Measurements from ENCODE around the gene FBXL14.

DNA sequence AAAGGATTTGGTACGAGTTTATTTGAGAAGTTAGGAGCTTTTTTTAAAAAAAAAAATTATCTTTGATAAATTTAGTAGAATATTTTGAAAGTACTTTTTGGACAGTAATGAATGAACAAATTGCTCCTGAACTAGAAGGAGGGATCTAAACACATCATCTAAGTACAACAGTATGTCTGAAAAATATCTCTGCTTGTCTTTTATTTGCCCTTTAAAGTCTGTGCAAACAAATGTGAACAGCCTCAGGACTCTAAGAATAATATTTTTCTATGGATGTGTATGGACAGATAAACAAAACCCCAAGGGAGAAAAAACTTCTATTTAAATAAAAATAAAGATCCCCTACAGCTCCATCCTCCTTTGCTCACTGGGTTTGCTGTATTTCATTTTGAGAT is 19.5 kb downstream of the FBXL14 start:
- no peak for TF ChIP-seq POLR2A (IDR thresholded peaks at IDR 0.05)
- TF ChIP-seq, protein P1, sequence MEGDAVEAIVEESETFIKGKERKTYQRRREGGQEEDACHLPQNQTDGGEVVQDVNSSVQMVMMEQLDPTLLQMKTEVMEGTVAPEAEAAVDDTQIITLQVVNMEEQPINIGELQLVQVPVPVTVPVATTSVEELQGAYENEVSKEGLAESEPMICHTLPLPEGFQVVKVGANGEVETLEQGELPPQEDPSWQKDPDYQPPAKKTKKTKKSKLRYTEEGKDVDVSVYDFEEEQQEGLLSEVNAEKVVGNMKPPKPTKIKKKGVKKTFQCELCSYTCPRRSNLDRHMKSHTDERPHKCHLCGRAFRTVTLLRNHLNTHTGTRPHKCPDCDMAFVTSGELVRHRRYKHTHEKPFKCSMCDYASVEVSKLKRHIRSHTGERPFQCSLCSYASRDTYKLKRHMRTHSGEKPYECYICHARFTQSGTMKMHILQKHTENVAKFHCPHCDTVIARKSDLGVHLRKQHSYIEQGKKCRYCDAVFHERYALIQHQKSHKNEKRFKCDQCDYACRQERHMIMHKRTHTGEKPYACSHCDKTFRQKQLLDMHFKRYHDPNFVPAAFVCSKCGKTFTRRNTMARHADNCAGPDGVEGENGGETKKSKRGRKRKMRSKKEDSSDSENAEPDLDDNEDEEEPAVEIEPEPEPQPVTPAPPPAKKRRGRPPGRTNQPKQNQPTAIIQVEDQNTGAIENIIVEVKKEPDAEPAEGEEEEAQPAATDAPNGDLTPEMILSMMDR (IDR thresholded peaks at IDR 0.05), result no peak
